Choroid plexus epithelial cell (primary cell): ENCODE data around the gene CLSTN1.
"Not testable (repeated sequence)": the region's sequence is repeated elsewhere in the genome, so short reads cannot be mapped to it uniquely, and the experiment has no call there.

Experiments
- DNase-seq: peaks from one replicate; pipeline ENCODE4 v3.0.0-alpha.2; 2010; ENCODE audit warnings: low read depth
- H3K4me3 ChIP-seq: 2 replicates; pipeline ENCODE4 v1.5.1; 2011; ENCODE audit warnings: low read depth, mild to moderate bottlenecking, control low read depth, low read length, moderate library complexity
- TF ChIP-seq, protein P1 (sequence below): conservative IDR thresholded peaks from 2 replicates; pipeline ENCODE4 v1.5.1; 2011; ENCODE audit warnings: low read depth, mild to moderate bottlenecking, control low read depth, inconsistent platforms, low read length, moderate library complexity

The CLSTN1 gene

DNA sequence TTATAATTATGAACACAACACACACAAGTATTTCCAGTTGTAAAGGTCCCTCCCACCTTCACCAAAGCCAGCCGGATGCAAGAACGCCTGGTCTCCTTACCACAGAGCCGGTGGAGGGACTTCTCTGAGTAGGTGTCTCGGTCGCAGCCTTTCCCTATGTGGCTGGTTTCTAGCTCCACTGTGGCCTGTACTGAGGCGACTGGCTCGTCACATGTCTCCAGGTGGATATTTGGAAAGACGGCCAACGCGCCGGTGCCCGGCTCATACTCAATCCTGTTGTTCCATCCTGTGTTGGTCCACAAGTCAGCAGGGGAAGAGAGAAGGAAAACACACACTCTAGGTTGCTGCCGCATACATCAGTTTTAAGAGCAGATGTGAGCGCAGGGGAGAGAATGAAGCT lies 74.4 kb downstream of the CLSTN1 start:
- DNase-seq: no peak
- TF ChIP-seq, protein P1, sequence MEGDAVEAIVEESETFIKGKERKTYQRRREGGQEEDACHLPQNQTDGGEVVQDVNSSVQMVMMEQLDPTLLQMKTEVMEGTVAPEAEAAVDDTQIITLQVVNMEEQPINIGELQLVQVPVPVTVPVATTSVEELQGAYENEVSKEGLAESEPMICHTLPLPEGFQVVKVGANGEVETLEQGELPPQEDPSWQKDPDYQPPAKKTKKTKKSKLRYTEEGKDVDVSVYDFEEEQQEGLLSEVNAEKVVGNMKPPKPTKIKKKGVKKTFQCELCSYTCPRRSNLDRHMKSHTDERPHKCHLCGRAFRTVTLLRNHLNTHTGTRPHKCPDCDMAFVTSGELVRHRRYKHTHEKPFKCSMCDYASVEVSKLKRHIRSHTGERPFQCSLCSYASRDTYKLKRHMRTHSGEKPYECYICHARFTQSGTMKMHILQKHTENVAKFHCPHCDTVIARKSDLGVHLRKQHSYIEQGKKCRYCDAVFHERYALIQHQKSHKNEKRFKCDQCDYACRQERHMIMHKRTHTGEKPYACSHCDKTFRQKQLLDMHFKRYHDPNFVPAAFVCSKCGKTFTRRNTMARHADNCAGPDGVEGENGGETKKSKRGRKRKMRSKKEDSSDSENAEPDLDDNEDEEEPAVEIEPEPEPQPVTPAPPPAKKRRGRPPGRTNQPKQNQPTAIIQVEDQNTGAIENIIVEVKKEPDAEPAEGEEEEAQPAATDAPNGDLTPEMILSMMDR: no peak

DNA sequence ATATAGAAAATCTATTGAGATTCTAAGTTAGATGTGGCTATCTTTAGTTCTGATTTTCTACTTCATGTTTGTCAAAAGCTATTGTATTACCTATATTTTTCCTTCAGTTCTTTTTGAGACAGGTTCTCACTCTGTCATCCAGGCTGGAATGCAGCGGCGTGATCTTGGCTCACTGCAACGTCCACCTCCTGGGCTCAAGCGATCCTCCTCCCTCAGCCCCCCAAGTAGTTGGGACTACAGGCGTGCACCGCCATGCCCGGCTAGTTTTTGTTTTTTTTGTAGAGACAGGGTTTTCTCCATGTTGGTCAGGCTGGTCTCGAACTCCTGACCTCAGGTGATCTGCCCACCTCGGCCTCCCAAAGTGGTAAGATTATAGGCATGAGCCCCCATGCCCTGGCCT lies 75.4 kb downstream of the CLSTN1 start:
- not testable (repeated sequence) for H3K4me3 ChIP-seq

More for the DNA sequence above, 74.4 kb downstream of the CLSTN1 start:
- H3K4me3 ChIP-seq: no peak overlapping the region

DNA sequence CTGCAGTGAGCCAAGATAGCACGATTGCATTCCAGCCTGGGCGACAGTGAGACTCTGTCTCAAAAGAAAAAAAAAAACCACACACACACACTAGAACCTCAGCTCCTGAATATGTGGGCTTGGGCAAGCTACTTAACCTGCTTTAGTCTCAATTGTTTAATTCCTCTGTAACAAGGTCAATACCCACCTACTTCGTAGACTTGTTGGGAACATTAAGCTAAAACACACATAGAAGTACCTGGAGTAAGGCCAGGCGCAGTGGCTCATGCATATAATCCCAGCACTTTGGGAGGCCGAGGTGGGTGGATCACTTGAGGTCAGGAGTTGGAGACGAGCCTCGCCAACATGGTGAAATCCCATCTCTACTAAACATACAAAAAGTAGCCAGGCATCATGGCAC lies 77.1 kb downstream of the CLSTN1 start:
- TF ChIP-seq, protein P1: no peak
- H3K4me3 ChIP-seq: no peak overlapping the region
- no peak for DNase-seq

More for the DNA sequence above, 75.4 kb downstream of the CLSTN1 start:
- DNase-seq: not testable (repeated sequence)

DNA sequence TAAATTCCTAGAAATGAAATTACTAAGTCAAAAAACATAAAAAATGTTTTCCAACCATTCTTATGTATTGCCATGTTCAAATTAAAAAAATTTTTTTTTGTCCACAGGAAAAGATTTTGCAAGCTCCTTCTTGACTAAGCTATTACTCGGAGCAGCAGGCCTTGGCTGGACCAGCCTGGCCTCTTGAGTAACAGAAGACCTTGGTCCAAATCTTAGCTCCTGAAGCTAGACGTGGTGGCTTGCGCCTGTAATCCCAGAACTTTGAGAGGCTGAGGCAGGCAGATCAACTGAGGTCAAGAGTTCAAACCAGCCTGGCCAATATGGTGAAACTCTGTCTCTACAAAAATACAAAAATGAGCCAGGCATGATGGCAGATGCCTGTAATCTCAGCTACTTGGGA lies 77.6 kb downstream of the CLSTN1 start:
- TF ChIP-seq, protein P1: no peak
- H3K4me3 ChIP-seq: no peak overlapping the region
- DNase-seq: peak; percentile 78

DNA sequence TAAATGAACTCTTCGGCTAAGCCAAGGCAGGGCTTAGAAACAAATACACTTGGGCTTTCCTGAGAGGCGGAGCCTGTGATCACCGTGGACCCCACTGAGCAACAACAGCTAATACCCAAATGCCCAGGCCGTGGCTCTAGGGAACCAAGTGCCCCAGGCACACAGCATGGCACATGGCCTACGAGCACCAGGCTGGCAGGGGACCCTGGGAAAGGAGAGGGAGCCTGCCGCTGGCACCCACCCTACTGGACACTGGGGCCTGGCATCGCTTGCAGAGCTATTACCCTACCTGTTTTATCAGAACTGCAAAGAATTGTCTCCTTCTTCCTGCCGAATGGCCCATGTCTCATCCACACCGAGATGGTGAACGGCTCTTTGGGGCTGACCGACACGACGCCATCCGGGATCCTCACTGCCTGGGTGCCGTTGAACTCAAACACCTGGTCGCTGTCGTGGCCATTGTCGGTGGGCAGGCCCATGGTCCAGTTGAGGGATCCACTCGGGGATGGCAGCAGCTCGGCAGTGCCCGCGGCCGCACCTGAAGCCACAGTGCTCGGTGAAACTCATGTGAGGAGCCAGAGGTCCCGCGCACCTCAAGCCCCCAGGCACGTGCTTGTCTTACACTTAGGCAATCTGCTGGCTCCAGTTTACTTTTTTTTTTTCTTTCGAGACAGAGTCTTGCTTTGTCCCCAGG lies 79.5 kb downstream of the CLSTN1 start:
- no peak overlapping the region for H3K4me3 ChIP-seq
- DNase-seq: no peak
- TF ChIP-seq, protein P1: no peak

DNA sequence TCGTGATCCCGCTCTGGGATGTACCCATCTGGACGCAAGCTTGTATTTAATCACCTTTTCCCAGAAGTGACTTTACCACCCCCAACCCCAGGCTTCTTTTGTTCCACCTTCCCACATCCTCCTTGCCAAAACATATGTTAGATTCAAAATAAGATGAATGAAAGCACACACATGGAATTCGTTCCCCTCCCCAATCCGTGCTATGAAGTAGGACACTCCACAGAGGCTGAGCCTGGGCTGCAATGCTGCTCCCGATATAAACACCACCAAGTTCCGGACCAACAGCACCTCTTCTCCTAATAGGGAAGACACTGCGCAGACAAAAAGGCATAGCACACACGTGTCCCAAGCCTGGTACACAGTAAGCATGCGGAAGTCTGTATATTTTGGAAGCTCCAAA lies 86.1 kb downstream of the CLSTN1 start:
- H3K4me3 ChIP-seq: no peak overlapping the region
- no peak for DNase-seq
- TF ChIP-seq, protein P1: no peak

DNA sequence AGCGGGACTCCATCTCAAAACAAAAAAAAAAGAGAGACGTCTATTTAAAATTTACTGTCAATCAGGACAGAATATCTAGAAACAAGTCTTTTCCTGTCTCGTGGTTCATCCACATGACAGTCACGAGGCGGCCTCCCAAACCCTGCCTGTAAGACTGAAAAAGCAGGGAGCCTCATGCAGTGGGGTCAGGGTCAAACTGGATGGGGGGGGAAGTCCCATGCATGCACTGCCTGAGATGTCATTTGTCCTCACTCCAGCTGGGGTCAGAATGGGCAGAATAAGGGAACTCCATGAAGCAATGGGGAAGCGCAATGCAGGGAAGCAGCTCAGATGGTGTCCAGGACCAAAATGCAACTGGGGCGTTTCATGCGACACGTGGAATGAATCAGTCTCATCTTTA lies 86.7 kb downstream of the CLSTN1 start:
- TF ChIP-seq, protein P1: no peak
- DNase-seq: no peak
- no peak overlapping the region for H3K4me3 ChIP-seq

DNA sequence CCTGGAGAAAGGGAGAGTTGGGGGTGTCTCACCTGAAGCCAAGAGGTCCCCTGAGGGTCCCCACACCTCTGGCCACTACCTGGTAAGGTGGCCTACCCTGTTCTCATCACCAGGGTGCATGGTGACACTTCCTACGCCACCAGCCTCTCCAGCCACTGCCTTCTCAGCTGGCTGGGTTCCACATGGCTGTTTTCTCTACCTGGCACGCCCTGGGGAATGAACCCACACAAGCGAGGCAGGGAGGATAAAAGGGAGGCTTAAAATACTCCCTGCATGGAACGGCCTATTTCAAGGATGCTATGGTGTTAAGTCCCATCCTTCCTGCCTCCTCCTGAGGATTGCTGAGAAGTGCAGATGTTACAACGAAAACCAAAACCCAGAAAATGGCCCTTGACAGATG lies 87.5 kb downstream of the CLSTN1 start:
- no peak for DNase-seq
- TF ChIP-seq, protein P1: no peak
- H3K4me3 ChIP-seq: no peak overlapping the region
